H1 (cell line): ENCODE data around the gene PITPNC1. TPM values are rescaled to one million over a fixed set of nuclear protein-coding genes. Genes with fewer than 3 reads are reported as not detected.

ENCODE experiments used
- CTCF ChIA-PET: fragments of 300-600 bp; sonication (Branson Sonifier 250); formaldehyde crosslinking; loops from one replicate; lab custom pipeline; 2021; ENCODE audit not compliant: partially characterized antibody; lab: Charles Lee
- POLR2A ChIA-PET: fragments of 300-600 bp; sonication (Branson Sonifier 250); formaldehyde crosslinking; loops from one replicate; lab custom pipeline; 2021; ENCODE audit warnings: inconsistent platforms; ENCODE audit not compliant: partially characterized antibody; lab: Charles Lee
- DNase-seq, 2 experiments: peaks; one replicate each; pipeline versions ENCODE4 v3.0.0 to v3.0.0-alpha.2; 2010 to 2022; ENCODE audit warnings: low spot score in 2 of 2, low read depth in 1 of 2, mixed read lengths in 1 of 2
- FAIRE-seq: peaks from 2 replicates; lab custom pipeline; 2011; peaks lifted over from hg19 to GRCh38; lab: Jason Lieb, UNC
- H2AFZ ChIP-seq: 2 replicates; pipeline ENCODE4 v1.8.1; 2012; ENCODE audit warnings: low read length, inconsistent platforms
- H2AK5ac ChIP-seq: 2 replicates; pipeline ENCODE4 v1.6.1; 2013; ENCODE audit warnings: low read depth, low read length
- H2BK120ac ChIP-seq: replicated peaks from 2 replicates; pipeline ENCODE3; 2013; ENCODE audit warnings: low read depth, low read length, inconsistent platforms
- H2BK12ac ChIP-seq: 2 replicates; pipeline ENCODE4 v1.6.1; 2013; ENCODE audit warnings: low read depth, low read length
- H2BK15ac ChIP-seq: 2 replicates; pipeline ENCODE4 v1.6.1; 2013; ENCODE audit warnings: low read length
- H2BK20ac ChIP-seq: 2 replicates; pipeline ENCODE4 v1.6.1; 2013; ENCODE audit warnings: low read length
- H2BK5ac ChIP-seq: 2 replicates; pipeline ENCODE4 v1.6.1; 2013; ENCODE audit warnings: low read depth, low read length
- H3K14ac ChIP-seq: 2 replicates; pipeline ENCODE4 v1.6.1; 2013; ENCODE audit warnings: inconsistent platforms; ENCODE audit not compliant: insufficient read length
- H3K18ac ChIP-seq: 2 replicates; pipeline ENCODE4 v1.6.1; 2013; ENCODE audit warnings: low read length; ENCODE audit errors: extremely low read depth
- H3K23ac ChIP-seq: 2 replicates; pipeline ENCODE4 v1.6.1; 2013; ENCODE audit warnings: inconsistent platforms; ENCODE audit not compliant: insufficient read length
- H3K23me2 ChIP-seq: 2 replicates; pipeline ENCODE4 v1.6.1; 2013; ENCODE audit warnings: low read depth, low read length
- H3K27ac ChIP-seq: 2 replicates; pipeline ENCODE4 v1.6.1; 2011; ENCODE audit warnings: low read depth, low read length, inconsistent platforms
- H3K27me3 ChIP-seq, 4 experiments: replicated peaks in 1 of 4; 1 replicate in 1 of 4; 2 replicates in 3 of 4; pipeline versions ENCODE4 v1.6.1 to v1.8.1; 2011 to 2013; ENCODE audit warnings: low read length in 3 of 4, mild to moderate bottlenecking in 3 of 4, inconsistent platforms in 2 of 4, mixed read lengths in 2 of 4, moderate library complexity in 1 of 4; ENCODE audit not compliant: control insufficient read depth in 3 of 4, insufficient read depth in 3 of 4; ENCODE audit errors: extremely low read depth in 1 of 4
- H3K36me3 ChIP-seq, 4 experiments: 2 replicates each; pipeline versions ENCODE4 v1.6.1 to v1.8.1; 2011 to 2013; ENCODE audit warnings: mild to moderate bottlenecking in 4 of 4, low read length in 3 of 4, moderate library complexity in 2 of 4, control low read depth in 1 of 4, inconsistent platforms in 1 of 4; ENCODE audit not compliant: insufficient read depth in 4 of 4, control insufficient read depth in 2 of 4
- H3K4ac ChIP-seq: replicated peaks from 2 replicates; pipeline ENCODE3; 2013; ENCODE audit warnings: low read length, low read depth, mixed read lengths, inconsistent platforms; ENCODE audit not compliant: insufficient read length
- H3K4me1 ChIP-seq, 4 experiments: replicated peaks in 1 of 4; 1 replicate in 1 of 4; 2 replicates in 3 of 4; pipeline versions ENCODE4 v1.6.1 to v1.8.1; 2011 to 2013; ENCODE audit warnings: low read length in 3 of 4, inconsistent platforms in 2 of 4, mixed read lengths in 1 of 4; ENCODE audit not compliant: insufficient read depth in 4 of 4, control insufficient read depth in 3 of 4
- H3K4me2 ChIP-seq, 2 experiments: 2 replicates each; pipeline versions ENCODE4 v1.6.1 to v1.8.1; 2011 to 2013; ENCODE audit warnings: low read depth in 2 of 2, low read length in 2 of 2, control low read depth in 1 of 2, inconsistent platforms in 1 of 2, mild to moderate bottlenecking in 1 of 2; ENCODE audit not compliant: insufficient read depth in 1 of 2
- H3K4me3 ChIP-seq, 4 experiments: fragments of 200-600, 300-600 bp in 1 of 4; sonication (generic), shearing (Covaris generic), sonication (Bioruptor Twin) in 1 of 4; 2 replicates each; pipeline versions ENCODE4 v1.5.1 to v1.8.1; 2011 to 2016; ENCODE audit warnings: low read length in 4 of 4, low read depth in 3 of 4, control low read depth in 2 of 4, inconsistent platforms in 2 of 4, mild to moderate bottlenecking in 2 of 4, mixed read lengths in 1 of 4, moderate library complexity in 1 of 4; ENCODE audit not compliant: insufficient read depth in 2 of 4; ENCODE audit errors: extremely low read depth in 1 of 4
- H3K56ac ChIP-seq: replicated peaks from 2 replicates; pipeline ENCODE3; 2013; ENCODE audit warnings: low read depth, mild to moderate bottlenecking, mixed read lengths, low read length, inconsistent platforms; ENCODE audit not compliant: insufficient read length
- H3K79me1 ChIP-seq: 2 replicates; pipeline ENCODE4 v1.6.1; 2013; ENCODE audit warnings: low read depth, low read length, control low read depth
- H3K79me2 ChIP-seq, 2 experiments: 2 replicates each; pipeline versions ENCODE4 v1.6.1 to v1.8.1; 2012 to 2013; ENCODE audit warnings: low read length in 2 of 2, mild to moderate bottlenecking in 2 of 2, inconsistent platforms in 1 of 2; ENCODE audit not compliant: insufficient read depth in 2 of 2, control insufficient read depth in 1 of 2
- H3K9ac ChIP-seq, 4 experiments: replicated peaks in 1 of 4; 1 replicate in 1 of 4; 2 replicates in 3 of 4; pipeline versions ENCODE4 v1.6.1 to v1.8.1; 2011 to 2013; ENCODE audit warnings: low read depth in 3 of 4, low read length in 3 of 4, control low read depth in 2 of 4, mild to moderate bottlenecking in 2 of 4, moderate library complexity in 2 of 4, inconsistent platforms in 1 of 4; ENCODE audit errors: extremely low read depth in 1 of 4
- H3K9me3 ChIP-seq, 2 experiments: 2 replicates each; pipeline versions ENCODE4 v1.6.1 to v1.8.1; 2012 to 2013; ENCODE audit warnings: mild to moderate bottlenecking in 2 of 2, moderate library complexity in 2 of 2, control low read depth in 1 of 2, inconsistent platforms in 1 of 2, low read depth in 1 of 2, low read length in 1 of 2, mixed read lengths in 1 of 2; ENCODE audit not compliant: insufficient read depth in 2 of 2
- H4K20me1 ChIP-seq, 2 experiments: replicated peaks in 1 of 2; 2 replicates each; pipeline versions ENCODE3 to v1.8.1; 2011 to 2013; ENCODE audit warnings: inconsistent platforms in 2 of 2, low read length in 2 of 2, mild to moderate bottlenecking in 1 of 2; ENCODE audit not compliant: insufficient read depth in 2 of 2, control insufficient read depth in 1 of 2
- H4K5ac ChIP-seq: 2 replicates; pipeline ENCODE4 v1.6.1; 2013; ENCODE audit warnings: low read length, low read depth, mixed read lengths, inconsistent platforms; ENCODE audit not compliant: insufficient read length
- H4K8ac ChIP-seq: 2 replicates; pipeline ENCODE4 v1.8.0; 2013; ENCODE audit warnings: mild to moderate bottlenecking, moderate library complexity, low read length, inconsistent platforms; ENCODE audit not compliant: insufficient read depth; ENCODE audit errors: extremely low read depth
- H4K91ac ChIP-seq: replicated peaks from 2 replicates; pipeline ENCODE3; 2013; ENCODE audit warnings: low read length, mixed read lengths, inconsistent platforms; ENCODE audit not compliant: insufficient read length
- CHD2 ChIP-seq: IDR thresholded peaks from 2 replicates; pipeline ENCODE4 v1.6.1; 2012; ENCODE audit warnings: low read length, improper control_type of control experiment
- SIN3A ChIP-seq, 2 experiments: IDR thresholded peaks in 1 of 2; conservative IDR thresholded peaks in 1 of 2; 2 replicates each; pipeline ENCODE4 v1.6.1; 2011 to 2012; ENCODE audit warnings: low read length in 2 of 2, improper control_type of control experiment in 1 of 2, low read depth in 1 of 2, mild to moderate bottlenecking in 1 of 2
- YY1 ChIP-seq: IDR thresholded peaks from 2 replicates; pipeline ENCODE4 v1.6.1; 2011; ENCODE audit warnings: low read depth, mild to moderate bottlenecking, low read length
- WGBS, 2 experiments: shearing (Covaris generic) in 1 of 2; methylation state at CpG; one replicate each; pipeline versions ENCODE4 v1.1.6 to v1.1.7; 2013 to 2015; ENCODE audit warnings: low lambda C conversion rate in 2 of 2, mixed read lengths in 2 of 2, inconsistent platforms in 1 of 2, low coverage in 1 of 2, missing lambda C conversion rate in 1 of 2; ENCODE audit not compliant: insufficient replicate concordance in 2 of 2, insufficient coverage in 1 of 2, insufficient read length in 1 of 2; ENCODE audit errors: extremely low coverage in 1 of 2, missing lambda C conversion rate in 1 of 2; 5-methylcytosine and 5-hydroxymethylcytosine counted together
- polyA plus RNA-seq, 7 experiments: library from polyadenylated mRNA; depleted of rRNA in 3 of 7; stranded (reverse) in 5 of 7; unstranded in 2 of 7; fragments of >200 nt in 5 of 7; fragments of 200-250 nt in 2 of 7; gene quantifications; 1 replicate in 5 of 7; 2 replicates in 1 of 7; 4 replicates in 1 of 7; pipeline versions ENCODE4 v1.2.1 to v1.2.3, GENCODE V29; 2011 to 2013; ENCODE audit warnings: missing spikeins in 2 of 7, mixed read lengths in 2 of 7
- total RNA-seq: library from RNA; stranded (reverse); fragmentation: NEBNext Ultra II Directional; extraction: Animal tissue kit (Norgen Biotek cat#: 25700); gene quantifications from 2 replicates; pipeline ENCODE4 v1.2.1, GENCODE V29; 2021

The PITPNC1 gene
- total and polyA plus RNA-seq, 2 of the 8 experiments (the other 6 are each of a cell fraction or from before 2014, with no cell fraction given): 17.6 to 54.7 TPM

- H3K14ac ChIP-seq: no peak overlapping the region
- no peak overlapping the region for H2BK15ac ChIP-seq
- H3K9ac ChIP-seq: no peak overlapping the region
- no peaks in the 10 kb centered on the region for H4K20me1 ChIP-seq
- no peak overlapping the region for H3K23ac ChIP-seq
- no peaks in the 10 kb centered on the region for H3K79me2 ChIP-seq
- H2BK120ac ChIP-seq: no peak overlapping the region
- H3K4ac ChIP-seq: no peak overlapping the region
- WGBS, 2 experiments: 91% methylated on average over 5 of the region's 5 CpGs; no CpG with 5 or more reads in 1 of the 2 experiments
- POLR2A ChIA-PET: no interaction called here
- H3K9me3 ChIP-seq: no peaks in the 10 kb centered on the region
- CTCF ChIA-PET: no interaction called here
- no peak overlapping the region for H4K8ac ChIP-seq
- H3K4me3 ChIP-seq: no peak overlapping the region
- no peak overlapping the region for H3K4me2 ChIP-seq
- no peak overlapping the region for H2AFZ ChIP-seq
- no peaks in the 10 kb centered on the region for H3K4me1 ChIP-seq
- no peaks in the 10 kb centered on the region for H3K23me2 ChIP-seq
- no peak overlapping the region for H3K18ac ChIP-seq
- H4K91ac ChIP-seq: no peak overlapping the region
- H3K79me1 ChIP-seq: no peaks in the 10 kb centered on the region
- no peak overlapping the region for H2AK5ac ChIP-seq
- H2BK20ac ChIP-seq: no peak overlapping the region
- H3K56ac ChIP-seq: no peak overlapping the region
- FAIRE-seq: no peak
- no peak overlapping the region for H2BK12ac ChIP-seq
- H4K5ac ChIP-seq: no peak overlapping the region
- no peaks in the 10 kb centered on the region for H3K27me3 ChIP-seq
- no peak overlapping the region for H3K27ac ChIP-seq
- no peak for DNase-seq
- H2BK5ac ChIP-seq: no peak overlapping the region
- H3K36me3 ChIP-seq: no peaks in the 10 kb centered on the region
- TF ChIP-seq SIN3A (conservative IDR thresholded peaks at IDR 0.05 in 1 of 2, IDR thresholded peaks at IDR 0.05 in 1 of 2; ENCODE audit: low read depth in 1 of 2, low read length in 2 of 2): no peak
- no peak for TF ChIP-seq YY1
- TF ChIP-seq CHD2: no peak
These were observed 265.4 kb downstream of the PITPNC1 start for GRCh38 chr17:67642488-67642887.
